HK-2 (cell line): Measurements from ENCODE around the gene TAF11L6.
"Not testable (repeated sequence)": the region's sequence is repeated elsewhere in the genome, so short reads cannot be mapped to it uniquely, and the experiment has no call there.

Experiments
- DNase-seq: peaks from one replicate; pipeline ENCODE4 v3.0.0-alpha.2; 2018; ENCODE audit not compliant: unreplicated experiment

The TAF11L6 gene

GRCh38 chr5:17528369-17528768 is at the start of gene TAF11L6:
TSS of gene TAF11L6 (plus strand) at chr5:17528669.
- DNase-seq, result not testable (repeated sequence)

DNA sequence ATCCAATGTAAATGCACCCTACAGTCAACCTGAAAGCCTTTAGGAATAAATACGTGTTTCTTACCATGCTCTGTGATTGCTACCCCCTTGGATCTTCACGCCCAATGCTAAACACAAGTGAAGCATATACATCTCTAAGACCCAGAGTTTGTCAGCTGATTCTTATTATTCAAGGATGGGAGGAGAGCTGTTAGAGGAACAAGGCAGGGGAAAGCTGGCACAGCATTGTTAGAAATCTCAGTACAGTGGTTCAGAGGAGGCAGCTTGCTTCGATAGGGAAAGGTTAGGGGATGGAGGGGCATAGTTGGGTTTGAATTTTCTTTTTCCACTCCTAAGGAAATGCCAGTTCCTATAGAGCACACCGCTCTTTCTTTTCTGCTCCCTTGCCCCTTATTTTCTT is 47.1 kb upstream of the TAF11L6 start:
- DNase-seq, result no peak

DNA sequence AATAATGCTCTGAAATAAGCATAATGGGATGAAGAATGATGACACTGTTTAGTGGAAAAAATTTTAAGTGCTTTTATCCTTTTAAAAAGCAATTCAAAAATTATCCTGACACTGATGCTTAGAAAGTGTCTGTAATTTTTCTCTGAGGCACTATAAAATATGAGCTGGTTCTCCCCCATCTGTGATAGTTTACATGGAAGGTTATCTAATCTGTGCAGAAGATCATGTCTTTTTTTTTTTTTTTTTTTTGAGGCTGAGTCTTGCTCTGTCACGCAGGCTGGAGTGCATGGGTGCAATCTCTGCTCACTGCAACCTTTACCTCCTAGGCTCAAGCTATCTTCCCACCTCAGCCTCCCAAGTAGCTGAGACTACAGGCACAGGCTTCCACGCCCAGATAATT is 45.7 kb upstream of the TAF11L6 start:
- DNase-seq, result no peak

- DNase-seq, result not testable (repeated sequence)
Observed at GRCh38 chr5:17486464-17487173, 41.9 kb upstream of the TAF11L6 start.

DNA sequence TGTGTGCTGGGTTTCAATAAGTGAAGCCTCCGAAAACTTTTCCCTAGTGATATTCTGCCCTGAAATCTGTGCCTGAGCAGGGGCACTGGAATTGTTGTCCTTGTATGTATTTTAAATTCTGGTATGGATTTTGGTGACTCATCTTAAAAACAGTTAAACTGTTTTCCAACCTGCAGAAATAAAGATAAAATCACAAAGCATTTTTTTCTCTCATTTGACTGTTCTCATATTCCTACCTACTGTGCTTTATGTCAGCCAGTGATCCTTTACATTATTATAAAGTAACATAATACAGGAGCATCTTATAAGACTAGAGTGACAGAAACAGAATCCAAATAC is 41.3 kb upstream of the TAF11L6 start:
- no peak for DNase-seq

- DNase-seq, result not testable (repeated sequence)
Observed at GRCh38 chr5:17491257-17491656, 37.2 kb upstream of the TAF11L6 start.

DNA sequence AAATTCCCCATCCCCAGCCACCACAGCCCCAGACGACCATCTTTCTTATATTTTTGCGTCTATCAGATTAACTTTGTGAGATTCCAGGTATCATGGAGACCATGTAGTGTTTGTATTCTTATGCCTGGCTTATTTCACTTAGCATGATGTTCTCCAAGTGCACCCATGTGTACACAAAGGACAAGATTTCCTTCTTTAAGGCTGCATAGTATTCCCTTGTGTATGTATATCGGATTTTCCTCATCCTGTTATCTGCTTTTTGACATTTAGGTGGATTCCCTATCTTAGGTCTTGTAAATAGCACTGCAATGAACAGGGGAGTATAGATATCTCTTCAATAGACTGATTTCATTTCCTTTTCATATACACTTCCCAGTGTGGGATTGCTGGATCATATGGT is 35.7 kb upstream of the TAF11L6 start:
- DNase-seq, result no peak

DNA sequence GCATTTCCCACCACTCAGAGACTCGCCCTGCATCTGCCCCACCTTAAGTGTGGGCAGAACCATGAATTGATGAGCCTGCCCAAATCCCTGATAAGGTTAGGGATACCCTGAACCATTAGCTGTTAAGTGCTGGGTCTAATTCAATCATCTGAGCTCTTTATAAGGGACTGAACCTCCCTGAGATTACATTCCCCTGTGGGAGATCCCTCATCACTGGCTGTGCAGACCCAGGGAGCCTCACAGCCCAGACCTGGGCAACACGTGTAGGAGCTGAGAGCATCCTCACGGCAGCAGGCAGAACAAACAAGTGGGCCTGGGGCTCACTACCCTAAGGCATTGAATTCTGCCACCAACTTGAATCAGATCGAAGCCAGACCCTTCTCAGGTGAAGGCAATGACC is 31.0 kb upstream of the TAF11L6 start:
- DNase-seq, result no peak

GRCh38 chr5:17497931-17498330 is 30.5 kb upstream of the TAF11L6 start, which contains the start of gene TAF11L2:
TSS of gene TAF11L2 (plus strand) at chr5:17498231.
- DNase-seq, result not testable (repeated sequence)

- no peak for DNase-seq
Observed at GRCh38 chr5:17511775-17512325, 16.6 kb upstream of the TAF11L6 start.

DNA sequence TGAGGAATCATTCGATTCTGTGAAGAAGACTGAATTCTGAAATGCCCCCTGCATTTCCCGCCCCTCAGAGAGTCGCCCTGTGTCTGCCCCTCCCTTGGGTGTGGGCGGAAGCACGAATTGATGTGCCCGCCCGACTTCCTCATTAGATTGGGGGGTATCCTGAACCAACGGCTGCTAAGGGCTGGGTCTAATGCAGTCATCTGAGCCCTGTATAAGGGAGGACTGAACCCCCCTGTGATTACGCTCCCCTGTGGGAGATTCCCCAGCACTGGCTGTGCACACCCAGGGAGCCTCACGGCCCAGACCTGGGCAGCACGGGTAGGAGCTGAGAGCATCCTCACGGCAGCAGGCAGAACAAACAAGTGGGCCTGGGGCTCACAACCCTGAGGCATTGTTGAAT is 10.9 kb upstream of the TAF11L6 start:
- DNase-seq, result not testable (repeated sequence)

- not testable (repeated sequence) for DNase-seq
Observed at GRCh38 chr5:17518067-17518466, 10.4 kb upstream of the TAF11L6 start, which contains the start of gene TAF11L3. TSS of gene TAF11L3 (plus strand) at chr5:17518367.

- DNase-seq, result not testable (repeated sequence)
Observed at GRCh38 chr5:17519508-17519907, 9.0 kb upstream of the TAF11L6 start.

DNA sequence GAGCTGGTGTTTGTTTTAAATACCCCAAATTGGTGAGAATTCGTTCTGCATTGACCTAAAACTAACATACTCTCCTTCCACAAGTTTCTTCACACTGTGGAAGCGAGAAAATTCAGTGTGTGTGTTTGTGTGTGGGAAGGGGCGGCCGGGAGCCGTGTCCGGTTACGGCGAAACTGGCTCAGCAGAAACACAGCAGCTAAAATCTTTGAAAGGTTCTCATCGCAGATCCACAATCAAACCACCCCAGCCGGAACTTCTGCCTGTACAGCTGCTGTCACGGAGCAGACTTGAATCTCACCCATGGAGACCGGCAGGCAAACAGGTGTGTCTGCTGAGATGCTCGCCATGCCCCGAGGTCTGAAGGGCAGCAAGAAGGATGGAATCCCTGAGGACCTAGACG is 7.0 kb upstream of the TAF11L6 start, which contains the start of gene TAF11L4:
TSS of gene TAF11L4 (plus strand) at position 301 of the 400 bp plus-strand sequence.
- DNase-seq, result not testable (repeated sequence)

DNA sequence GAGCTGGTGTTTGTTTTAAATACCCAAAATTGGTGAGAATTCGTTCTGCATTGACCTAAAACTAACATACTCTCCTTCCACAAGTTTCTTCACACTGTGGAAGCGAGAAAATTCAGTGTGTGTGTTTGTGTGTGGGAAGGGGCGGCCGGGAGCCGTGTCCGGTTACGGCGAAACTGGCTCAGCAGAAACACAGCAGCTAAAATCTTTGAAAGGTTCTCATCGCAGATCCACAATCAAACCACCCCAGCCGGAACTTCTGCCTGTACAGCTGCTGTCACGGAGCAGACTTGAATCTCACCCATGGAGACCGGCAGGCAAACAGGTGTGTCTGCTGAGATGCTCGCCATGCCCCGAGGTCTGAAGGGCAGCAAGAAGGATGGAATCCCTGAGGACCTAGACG is 3.5 kb upstream of the TAF11L6 start, which contains the start of gene TAF11L5:
TSS of gene TAF11L5 (plus strand) at position 301 of the 400 bp plus-strand sequence.
- not testable (repeated sequence) for DNase-seq

DNA sequence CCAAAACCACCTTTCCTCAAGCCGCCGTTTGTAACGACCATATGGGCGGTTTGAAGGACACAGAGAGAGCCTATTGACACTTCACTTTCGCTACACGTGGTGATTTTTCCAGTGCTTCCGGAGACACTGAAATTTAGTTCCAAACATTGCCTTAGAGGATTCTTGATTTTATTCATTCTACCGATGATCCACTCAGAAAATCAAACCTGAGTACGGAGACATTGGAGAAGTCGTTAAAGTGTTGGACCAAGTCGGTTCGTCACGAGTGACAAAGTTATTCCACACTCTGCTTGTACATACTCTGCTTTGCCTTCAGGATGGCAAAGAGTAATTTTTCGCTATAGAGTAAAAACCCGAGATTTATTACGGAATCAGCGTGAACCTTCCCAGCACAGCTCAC is 2.0 kb upstream of the TAF11L6 start:
- DNase-seq, result not testable (repeated sequence)
